Uterus (tissue), 4 donors: ENCODE data around the gene CDH4. TPM values are rescaled to one million over a fixed set of nuclear protein-coding genes. Genes with fewer than 3 reads are reported as not detected.

ENCODE experiments used
- DNase-seq, 2 donors: peaks; one replicate each; pipeline ENCODE4 v3.0.0-alpha.2; 2019 to 2020
- H3K27ac ChIP-seq, 2 donors: fragments of 200-600 bp; sonication (generic); 1 replicate in 1 of 2; 2 replicates in 1 of 2; pipeline ENCODE4 v1.5.1; 2016 to 2018
- H3K27me3 ChIP-seq, 2 donors: fragments of 200-600 bp; sonication (generic); one replicate each; pipeline ENCODE4 v1.5.1; 2018 to 2019; ENCODE audit warnings: control low read depth in 1 of 2
- H3K36me3 ChIP-seq, 2 donors: fragments of 200-600 bp; sonication (generic); one replicate each; pipeline ENCODE4 v1.5.1; 2019; ENCODE audit warnings: control low read depth in 1 of 2
- H3K4me1 ChIP-seq, 2 donors: fragments of 200-600 bp; sonication (generic); one replicate each; pipeline ENCODE4 v1.5.1; 2018 to 2019; ENCODE audit warnings: control low read depth in 1 of 2
- H3K4me3 ChIP-seq, 2 donors: fragments of 200-600 bp; sonication (generic); 1 replicate in 1 of 2; 2 replicates in 1 of 2; pipeline ENCODE4 v1.5.1; 2018 to 2019; ENCODE audit warnings: mild to moderate bottlenecking in 1 of 2
- H3K9me3 ChIP-seq, 2 donors: fragments of 200-600 bp; sonication (generic); one replicate each; pipeline ENCODE4 v1.5.1; 2019; ENCODE audit warnings: control low read depth in 1 of 2
- POLR2A ChIP-seq, 2 donors: fragments of 450-650 bp; IDR thresholded peaks; one replicate each; pipeline ENCODE4 v1.6.1; 2016; ENCODE audit warnings: antibody characterized with exemption in 2 of 2, mild to moderate bottlenecking in 1 of 2, moderate library complexity in 1 of 2
- intact Hi-C: fragments of 100-400 bp; cut with DNase I; formaldehyde crosslinking; loops from one replicate; pipeline ENCODE4 v1.15.1; 2023; ENCODE audit warnings: low total_unique reads
- total RNA-seq, 4 donors: library from RNA; depleted of rRNA in 3 of 4; stranded (reverse); fragments of >200 nt in 3 of 4; gene quantifications; one replicate each; pipeline versions ENCODE4 v1.1.0 to v1.2.4, GENCODE V29; 2014 to 2023
- TF ChIP-seq, protein P1 (sequence below), 4 experiments: fragments of 200-600 bp in 2 of 4; fragments of 450-650 bp in 2 of 4; sonication (generic) in 2 of 4; IDR thresholded peaks; one replicate each; pipeline ENCODE4 v1.5.1; 2016 to 2019; ENCODE audit warnings: antibody characterized with exemption in 4 of 4, mild to moderate bottlenecking in 2 of 4, moderate library complexity in 1 of 4
- donor health status: DM: yes; HTN: yes; CAD: no.

Gene CDH4
- total RNA-seq, 4 donors from 2014 or later, result under 0.01 to 0.55 TPM; not detected in 2

GRCh38 chr20:61223121-61223520 is 28.9 kb upstream of the CDH4 start:
- Histone ChIP-seq H3K36me3 (no peaks in the 10 kb centered on the region), H3K4me3 (no peak overlapping the region), H3K27ac (no peak overlapping the region), H3K9me3 (no peaks in the 10 kb centered on the region), H3K4me1 (no peaks in the 10 kb centered on the region), H3K27me3 (no peaks in the 10 kb centered on the region)
- intact Hi-C loops, result no loop called here
- TF ChIP-seq POLR2A (IDR thresholded peaks at IDR 0.05), result no peak
- TF ChIP-seq, protein P1, sequence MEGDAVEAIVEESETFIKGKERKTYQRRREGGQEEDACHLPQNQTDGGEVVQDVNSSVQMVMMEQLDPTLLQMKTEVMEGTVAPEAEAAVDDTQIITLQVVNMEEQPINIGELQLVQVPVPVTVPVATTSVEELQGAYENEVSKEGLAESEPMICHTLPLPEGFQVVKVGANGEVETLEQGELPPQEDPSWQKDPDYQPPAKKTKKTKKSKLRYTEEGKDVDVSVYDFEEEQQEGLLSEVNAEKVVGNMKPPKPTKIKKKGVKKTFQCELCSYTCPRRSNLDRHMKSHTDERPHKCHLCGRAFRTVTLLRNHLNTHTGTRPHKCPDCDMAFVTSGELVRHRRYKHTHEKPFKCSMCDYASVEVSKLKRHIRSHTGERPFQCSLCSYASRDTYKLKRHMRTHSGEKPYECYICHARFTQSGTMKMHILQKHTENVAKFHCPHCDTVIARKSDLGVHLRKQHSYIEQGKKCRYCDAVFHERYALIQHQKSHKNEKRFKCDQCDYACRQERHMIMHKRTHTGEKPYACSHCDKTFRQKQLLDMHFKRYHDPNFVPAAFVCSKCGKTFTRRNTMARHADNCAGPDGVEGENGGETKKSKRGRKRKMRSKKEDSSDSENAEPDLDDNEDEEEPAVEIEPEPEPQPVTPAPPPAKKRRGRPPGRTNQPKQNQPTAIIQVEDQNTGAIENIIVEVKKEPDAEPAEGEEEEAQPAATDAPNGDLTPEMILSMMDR (IDR thresholded peaks at IDR 0.05), result no peak
- DNase-seq, result no peak

DNA sequence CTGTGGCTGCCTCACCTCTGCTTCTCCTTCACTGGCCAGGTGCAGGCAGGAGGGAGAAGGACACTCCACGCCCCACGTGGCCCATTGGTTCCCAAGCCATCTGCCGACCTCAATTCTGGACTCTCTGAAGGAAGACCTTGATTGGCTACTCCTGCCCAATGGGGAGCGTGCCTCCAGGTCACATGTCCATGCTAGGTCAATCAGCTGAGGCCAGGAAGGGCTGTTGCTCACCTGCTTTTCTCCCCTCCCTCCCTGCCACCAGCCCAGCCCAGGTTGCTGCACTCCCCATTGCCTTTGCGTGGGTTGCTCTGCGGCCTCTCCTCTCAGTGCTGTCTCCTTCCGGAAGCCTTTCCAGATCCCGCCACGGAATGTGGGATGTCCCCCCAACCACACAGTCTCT is 21.9 kb upstream of the CDH4 start:
- Histone ChIP-seq H3K4me1 (no peaks in the 10 kb centered on the region), H3K4me3 (no peak overlapping the region), H3K9me3 (no peaks in the 10 kb centered on the region), H3K27ac (no peak overlapping the region), H3K27me3 (no peaks in the 10 kb centered on the region), H3K36me3 (no peaks in the 10 kb centered on the region)
- TF ChIP-seq, protein P1 (IDR thresholded peaks at IDR 0.05), result no peak
- TF ChIP-seq POLR2A (IDR thresholded peaks at IDR 0.05), result no peak
- DNase-seq, result no peak
- intact Hi-C loops, result no loop called here

DNA sequence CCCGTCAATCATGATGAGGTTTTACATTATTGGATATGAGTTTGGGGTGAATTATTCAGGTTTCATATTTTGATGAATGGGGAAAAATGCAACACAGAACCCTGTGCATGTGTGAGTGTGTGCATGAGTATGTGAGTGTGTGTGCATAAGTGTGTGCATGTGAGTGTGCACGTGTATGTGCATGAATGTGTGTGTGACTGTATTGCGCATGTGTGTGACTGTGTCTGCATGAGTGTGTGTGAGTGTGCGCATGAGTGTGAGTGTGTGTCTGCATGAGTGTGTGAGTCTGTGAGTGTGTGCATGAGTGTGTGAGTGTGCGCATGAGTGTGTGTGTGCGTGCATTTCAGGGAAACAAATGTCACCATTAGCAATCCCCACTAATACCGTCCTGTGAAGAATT is 18.5 kb upstream of the CDH4 start:
- intact Hi-C loops, result no loop called here
- Histone ChIP-seq H3K9me3 (no peaks in the 10 kb centered on the region), H3K27me3 (no peaks in the 10 kb centered on the region), H3K27ac (no peak overlapping the region), H3K4me3 (no peak overlapping the region), H3K4me1 (no peaks in the 10 kb centered on the region), H3K36me3 (no peaks in the 10 kb centered on the region)
- TF ChIP-seq, protein P1 (IDR thresholded peaks at IDR 0.05), result no peak
- DNase-seq, result no peak

GRCh38 chr20:61234224-61234890 is 17.7 kb upstream of the CDH4 start:
- intact Hi-C loops, result no loop called here
- no peak for DNase-seq
- no peak for TF ChIP-seq POLR2A (IDR thresholded peaks at IDR 0.05)
- TF ChIP-seq, protein P1 (IDR thresholded peaks at IDR 0.05), result no peak
- Histone ChIP-seq H3K27ac (no peak overlapping the region), H3K36me3 (no peaks in the 10 kb centered on the region), H3K27me3 (no peaks in the 10 kb centered on the region), H3K9me3 (no peaks in the 10 kb centered on the region), H3K4me1 (no peaks in the 10 kb centered on the region), H3K4me3 (no peak overlapping the region)

GRCh38 chr20:61236713-61237112 is 15.3 kb upstream of the CDH4 start:
- no peaks in the 10 kb centered on the region for H3K9me3 ChIP-seq
- intact Hi-C loops, result no loop called here
- TF ChIP-seq POLR2A (IDR thresholded peaks at IDR 0.05), result no peak
- TF ChIP-seq, protein P1 (IDR thresholded peaks at IDR 0.05), result no peak
- DNase-seq, result no peak
- no peak overlapping the region for H3K4me3 ChIP-seq
- no peaks in the 10 kb centered on the region for H3K36me3 ChIP-seq
- no peak overlapping the region for H3K27ac ChIP-seq
- no peaks in the 10 kb centered on the region for H3K27me3 ChIP-seq
- H3K4me1 ChIP-seq, result no peaks in the 10 kb centered on the region
